ENCODE results near the gene SDC4.
"Not testable (repeated sequence)": the region's sequence is repeated elsewhere in the genome, so short reads cannot be mapped to it uniquely, and the experiment has no call there.

SDC4 gene

DNA sequence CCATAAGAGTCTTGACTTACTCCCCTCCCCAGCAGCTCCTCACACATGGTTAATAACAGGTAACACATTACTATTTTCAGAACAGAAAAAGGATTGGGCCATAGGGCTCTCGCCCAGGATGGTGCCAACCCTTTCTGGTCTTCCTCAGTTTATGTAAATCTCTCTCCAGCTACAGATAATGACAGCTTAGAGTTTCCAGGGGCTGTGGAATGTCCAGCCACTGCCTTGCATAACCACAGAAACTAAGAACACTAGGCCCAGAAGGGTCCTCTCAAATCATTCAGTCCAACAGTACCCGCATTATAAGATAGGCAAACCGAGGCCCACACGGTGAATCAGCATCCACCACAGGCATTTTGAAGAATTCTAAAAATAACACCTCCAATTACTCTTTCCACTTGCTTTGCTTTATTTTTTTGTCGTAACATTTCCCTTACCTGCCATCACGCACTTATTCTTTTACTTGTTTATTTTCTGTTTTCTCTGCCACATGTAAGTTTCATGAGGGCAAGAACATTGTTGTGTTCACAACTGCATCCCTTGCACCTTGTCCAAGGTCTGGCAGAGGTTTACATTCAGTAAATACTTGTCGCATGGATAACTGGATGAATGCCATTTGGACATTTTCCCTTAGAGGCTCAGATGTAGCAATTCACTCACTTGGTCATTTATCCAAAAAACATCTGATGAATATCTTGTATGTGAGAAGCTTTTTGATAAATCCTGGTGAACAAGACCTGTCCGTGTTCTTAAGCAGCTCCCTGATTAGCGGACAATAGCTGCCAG, 6.4 kb upstream of the SDC4 start:
- H3K9me3 ChIP-seq (replicated peaks; ENCODE audit: insufficient read depth, low read length), result no peaks in the 10 kb centered on the region
- H3K9ac ChIP-seq (ENCODE audit: low read length), result no peak overlapping the region
- no peak overlapping the region for H3K27ac ChIP-seq (ENCODE audit: low read length)
- no peak overlapping the region for H3K4me3 ChIP-seq (ENCODE audit: low read length)
- no peaks in the 10 kb centered on the region for H3K79me2 ChIP-seq (ENCODE audit: low read length)
- peaks cover 22% of the 10 kb centered on the region for H3K4me1 ChIP-seq (ENCODE audit: low read length)
- H3K27me3 ChIP-seq (replicated peaks; ENCODE audit: insufficient read depth, low read length), result no peaks in the 10 kb centered on the region
- H2AFZ ChIP-seq (ENCODE audit: low read length), result peak overlapping the region; percentile 46
- peak overlapping the region; percentile 44; the same call in 1 of the 2 replicates for H3K4me2 ChIP-seq (ENCODE audit: low read depth, low read length)
- DNase-seq, result no peak
- peaks cover 3% of the 10 kb centered on the region; the same call in 1 of the 2 replicates for H3F3A ChIP-seq (ENCODE audit: insufficient read depth, low read length)
- no peaks in the 10 kb centered on the region for H4K20me1 ChIP-seq (ENCODE audit: insufficient read depth, low read length)
- no peaks in the 10 kb centered on the region for H3K9me2 ChIP-seq (replicated peaks; ENCODE audit: insufficient read depth, low read length)
- TF ChIP-seq EZH2 (optimal IDR thresholded peaks at IDR 0.05; ENCODE audit: low read depth, low read length), result no peak
- no peaks in the 10 kb centered on the region for H3K36me3 ChIP-seq (replicated peaks; ENCODE audit: insufficient read depth, low read length)

DNA sequence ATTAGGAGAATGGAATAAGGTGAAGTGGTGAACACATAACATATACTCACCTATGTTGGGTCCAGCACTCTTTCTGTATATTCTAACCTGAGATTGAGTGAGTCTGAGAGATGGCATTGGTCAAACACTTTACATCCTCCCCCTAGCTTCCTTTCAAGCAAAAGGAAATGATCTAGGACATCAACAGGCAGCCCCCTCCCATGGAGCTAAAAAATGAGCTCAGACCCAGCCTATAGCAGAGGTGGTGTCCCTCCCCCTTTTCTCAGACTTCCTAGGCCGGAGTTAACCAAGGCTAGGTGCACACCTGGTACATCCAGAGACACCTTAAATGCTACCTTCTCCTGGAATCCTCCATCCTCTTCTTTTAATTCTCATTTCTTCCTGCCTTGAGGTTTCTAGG, 5.5 kb upstream of the SDC4 start:
- Histone ChIP-seq H3K4me1 (ENCODE audit: low read length) (peaks cover 22% of the 10 kb centered on the region), H2AFZ (ENCODE audit: low read length) (no peak overlapping the region), H3K9me2 (replicated peaks; ENCODE audit: insufficient read depth, low read length) (no peaks in the 10 kb centered on the region), H3K9me3 (replicated peaks; ENCODE audit: insufficient read depth, low read length) (no peaks in the 10 kb centered on the region), H4K20me1 (ENCODE audit: insufficient read depth, low read length) (no peaks in the 10 kb centered on the region), H3K4me3 (ENCODE audit: low read length) (no peak overlapping the region), H3F3A (ENCODE audit: insufficient read depth, low read length) (peaks cover 3% of the 10 kb centered on the region; the same call in 1 of the 2 replicates), H3K27ac (ENCODE audit: low read length) (no peak overlapping the region), H3K36me3 (replicated peaks; ENCODE audit: insufficient read depth, low read length) (no peaks in the 10 kb centered on the region), H3K4me2 (ENCODE audit: low read depth, low read length) (no peak overlapping the region), H3K9ac (ENCODE audit: low read length) (no peak overlapping the region), H3K79me2 (ENCODE audit: low read length) (no peaks in the 10 kb centered on the region), H3K27me3 (replicated peaks; ENCODE audit: insufficient read depth, low read length) (no peaks in the 10 kb centered on the region)
- TF ChIP-seq EZH2phosphoT487 (IDR thresholded peaks at IDR 0.05; ENCODE audit: low read length), result no peak
- TF ChIP-seq, protein P1, sequence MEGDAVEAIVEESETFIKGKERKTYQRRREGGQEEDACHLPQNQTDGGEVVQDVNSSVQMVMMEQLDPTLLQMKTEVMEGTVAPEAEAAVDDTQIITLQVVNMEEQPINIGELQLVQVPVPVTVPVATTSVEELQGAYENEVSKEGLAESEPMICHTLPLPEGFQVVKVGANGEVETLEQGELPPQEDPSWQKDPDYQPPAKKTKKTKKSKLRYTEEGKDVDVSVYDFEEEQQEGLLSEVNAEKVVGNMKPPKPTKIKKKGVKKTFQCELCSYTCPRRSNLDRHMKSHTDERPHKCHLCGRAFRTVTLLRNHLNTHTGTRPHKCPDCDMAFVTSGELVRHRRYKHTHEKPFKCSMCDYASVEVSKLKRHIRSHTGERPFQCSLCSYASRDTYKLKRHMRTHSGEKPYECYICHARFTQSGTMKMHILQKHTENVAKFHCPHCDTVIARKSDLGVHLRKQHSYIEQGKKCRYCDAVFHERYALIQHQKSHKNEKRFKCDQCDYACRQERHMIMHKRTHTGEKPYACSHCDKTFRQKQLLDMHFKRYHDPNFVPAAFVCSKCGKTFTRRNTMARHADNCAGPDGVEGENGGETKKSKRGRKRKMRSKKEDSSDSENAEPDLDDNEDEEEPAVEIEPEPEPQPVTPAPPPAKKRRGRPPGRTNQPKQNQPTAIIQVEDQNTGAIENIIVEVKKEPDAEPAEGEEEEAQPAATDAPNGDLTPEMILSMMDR (IDR thresholded peaks at IDR 0.05; ENCODE audit: low read length), result no peak
- TF ChIP-seq EZH2 (optimal IDR thresholded peaks at IDR 0.05; ENCODE audit: low read depth, low read length), result no peak
- DNase-seq, result no peak

- no peak overlapping the region for H3K4me2 ChIP-seq (ENCODE audit: low read depth, low read length)
- H3K4me3 ChIP-seq (ENCODE audit: low read length), result no peak overlapping the region
- no peaks in the 10 kb centered on the region for H3K79me2 ChIP-seq (ENCODE audit: low read length)
- H3K9me2 ChIP-seq (replicated peaks; ENCODE audit: insufficient read depth, low read length), result no peaks in the 10 kb centered on the region
- H3F3A ChIP-seq (ENCODE audit: insufficient read depth, low read length), result peaks cover 3% of the 10 kb centered on the region; the same call in 1 of the 2 replicates
- no peak for DNase-seq
- peaks cover 17% of the 10 kb centered on the region for H3K4me1 ChIP-seq (ENCODE audit: low read length)
- H4K20me1 ChIP-seq (ENCODE audit: insufficient read depth, low read length), result no peaks in the 10 kb centered on the region
- no peaks in the 10 kb centered on the region for H3K9me3 ChIP-seq (replicated peaks; ENCODE audit: insufficient read depth, low read length)
- H3K27ac ChIP-seq (ENCODE audit: low read length), result no peak overlapping the region
- no peaks in the 10 kb centered on the region for H3K27me3 ChIP-seq (replicated peaks; ENCODE audit: insufficient read depth, low read length)
- no peak for TF ChIP-seq EZH2 (optimal IDR thresholded peaks at IDR 0.05; ENCODE audit: low read depth, low read length)
- TF ChIP-seq, protein P1 (IDR thresholded peaks at IDR 0.05; ENCODE audit: low read length), result no peak
- no peak for TF ChIP-seq EZH2phosphoT487 (IDR thresholded peaks at IDR 0.05; ENCODE audit: low read length)
- H2AFZ ChIP-seq (ENCODE audit: low read length), result no peak overlapping the region
- H3K36me3 ChIP-seq (replicated peaks; ENCODE audit: insufficient read depth, low read length), result no peaks in the 10 kb centered on the region
- H3K9ac ChIP-seq (ENCODE audit: low read length), result no peak overlapping the region
These were observed 4.5 kb upstream of the SDC4 start for GRCh38 chr20:45352729-45353128.

DNA sequence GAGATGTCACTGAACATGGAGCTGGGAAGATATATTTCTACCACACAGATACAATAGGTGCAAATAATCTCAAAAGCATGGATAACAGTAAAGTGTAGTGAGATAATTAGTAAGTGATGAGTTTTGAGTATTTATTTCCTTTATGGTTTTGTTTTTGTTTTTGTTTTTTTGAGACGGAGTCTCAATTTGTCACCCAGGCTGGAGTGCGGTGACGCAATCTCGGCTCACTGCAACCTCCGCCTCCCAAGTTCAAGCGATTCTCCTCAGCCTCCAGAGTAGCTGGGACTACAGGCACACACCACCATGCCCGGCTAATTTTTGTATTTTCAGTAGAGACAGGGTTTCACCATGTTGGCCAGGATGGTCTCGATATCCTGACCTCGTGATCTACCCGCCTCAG, 2.6 kb upstream of the SDC4 start:
- H3K9ac ChIP-seq (ENCODE audit: low read length); H4K20me1 ChIP-seq (ENCODE audit: insufficient read depth, low read length); H3K27me3 ChIP-seq (replicated peaks; ENCODE audit: insufficient read depth, low read length); H3K27ac ChIP-seq (ENCODE audit: low read length); H3F3A ChIP-seq (ENCODE audit: insufficient read depth, low read length); DNase-seq; H3K4me2 ChIP-seq (ENCODE audit: low read depth, low read length); H2AFZ ChIP-seq (ENCODE audit: low read length); H3K9me3 ChIP-seq (replicated peaks; ENCODE audit: insufficient read depth, low read length); H3K79me2 ChIP-seq (ENCODE audit: low read length); H3K4me3 ChIP-seq (ENCODE audit: low read length); H3K36me3 ChIP-seq (replicated peaks; ENCODE audit: insufficient read depth, low read length); H3K9me2 ChIP-seq (replicated peaks; ENCODE audit: insufficient read depth, low read length): not testable (repeated sequence)
- peaks cover 12% of the 10 kb centered on the region for H3K4me1 ChIP-seq (ENCODE audit: low read length)
